ENCODE measurements around the gene GRN. TPM values are rescaled to one million over a fixed set of nuclear protein-coding genes. Genes with fewer than 3 reads are reported as not detected.

Gene GRN
- total RNA-seq, 1 donor from 2014 or later = 144 TPM

DNA sequence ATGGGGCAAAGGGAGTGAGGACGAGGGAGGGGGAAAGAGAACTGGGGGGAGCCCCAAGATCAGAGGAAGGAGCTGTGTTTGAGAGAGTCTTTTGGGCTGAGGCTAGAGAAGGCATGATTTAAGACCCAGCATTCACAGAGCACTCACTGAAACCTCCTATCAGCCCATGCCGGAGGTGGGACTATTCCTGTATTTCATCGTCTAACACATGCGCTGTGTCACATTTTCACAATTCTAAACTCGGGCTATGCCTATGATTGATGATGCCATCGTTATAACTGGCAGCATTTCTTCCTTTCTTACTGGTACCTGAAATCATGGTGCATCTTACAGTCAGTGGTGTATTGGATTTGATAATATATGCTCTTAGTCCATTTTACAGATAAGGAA is 15.0 kb downstream of the GRN start:
- Mint-ChIP-seq H3K27me3 (ENCODE audit: low read depth) (peaks cover 2% of the 10 kb centered on the region), H3K4me3 (peak overlapping the region; percentile 26), H3K9me3 (no peaks in the 10 kb centered on the region), H3K4me1 (peaks cover 34% of the 10 kb centered on the region), H3K36me3 (peaks cover 6% of the 10 kb centered on the region), H3K27ac (peak overlapping the region; percentile 47)
- TF ChIP-seq CTCF (IDR thresholded peaks at IDR 0.05; ENCODE audit: unreplicated experiment) = no peak
- DNase-seq (ENCODE audit: low spot score in 2 of 2, unreplicated experiment in 2 of 2) = no peak

GRCh38 chr17:44360826-44361225 is 15.7 kb downstream of the GRN start:
- peak overlapping the region; percentile 47 for H3K27ac Mint-ChIP-seq
- H3K4me3 Mint-ChIP-seq = peak overlapping the region; percentile 81
- peaks cover 6% of the 10 kb centered on the region for H3K36me3 Mint-ChIP-seq
- DNase-seq (ENCODE audit: low spot score in 2 of 2, unreplicated experiment in 2 of 2) = no peak
- no peaks in the 10 kb centered on the region for H3K9me3 Mint-ChIP-seq
- no peak for TF ChIP-seq CTCF (IDR thresholded peaks at IDR 0.05; ENCODE audit: unreplicated experiment)
- H3K27me3 Mint-ChIP-seq (ENCODE audit: low read depth) = peaks cover 8% of the 10 kb centered on the region
- peaks cover 32% of the 10 kb centered on the region for H3K4me1 Mint-ChIP-seq

DNA sequence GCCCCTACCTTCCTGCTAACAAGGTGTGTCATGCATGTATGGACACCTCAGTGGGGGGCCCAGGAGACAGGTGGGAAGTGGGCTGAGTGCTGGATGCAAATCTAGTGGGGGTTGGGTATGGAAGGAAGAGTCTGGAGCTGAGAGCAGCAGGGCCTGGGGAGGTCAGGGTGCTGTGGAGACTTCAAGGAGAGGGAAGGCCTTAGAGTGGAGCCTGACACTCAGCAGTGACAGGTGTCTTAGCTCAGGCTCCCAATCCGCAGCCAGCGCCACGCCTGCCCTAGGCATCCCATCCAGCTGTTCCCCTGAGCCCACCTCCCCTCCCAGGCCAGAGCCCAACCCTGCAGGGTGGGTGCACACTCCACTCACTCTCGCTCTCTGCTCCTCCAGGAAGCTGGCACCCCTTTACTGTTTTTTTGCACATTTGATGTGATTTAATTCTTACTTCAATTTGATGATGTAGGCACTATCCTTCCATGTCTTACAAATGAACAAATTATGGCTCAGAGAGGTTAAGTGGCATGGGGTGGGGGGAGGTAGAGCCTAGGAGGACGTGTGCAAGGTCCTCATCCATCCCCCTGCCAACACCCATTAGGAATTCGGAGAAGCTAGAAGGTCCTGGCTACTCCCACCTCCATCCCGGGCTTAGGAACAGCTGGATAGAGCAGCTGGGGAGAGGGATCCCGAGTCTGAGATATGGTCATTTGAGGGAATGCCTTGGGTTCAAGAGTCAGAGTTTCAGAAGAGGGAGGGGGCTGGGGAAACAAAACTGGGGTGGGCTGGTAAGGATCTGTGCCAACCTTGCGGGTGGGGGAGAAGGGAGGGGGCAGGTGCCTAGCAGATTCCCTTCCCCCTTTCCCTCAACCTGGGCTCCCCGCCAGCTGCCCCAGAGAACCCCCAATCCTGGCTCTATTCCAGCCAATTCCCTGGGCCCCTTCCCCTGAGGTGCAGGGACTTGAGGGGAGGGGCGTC is 16.5 kb downstream of the GRN start:
- no peak for DNase-seq (ENCODE audit: low spot score in 2 of 2, unreplicated experiment in 2 of 2)
- Mint-ChIP-seq H3K9me3 (no peaks in the 10 kb centered on the region), H3K27me3 (ENCODE audit: low read depth) (peaks cover 14% of the 10 kb centered on the region), H3K36me3 (peaks cover 6% of the 10 kb centered on the region), H3K4me1 (peaks cover 32% of the 10 kb centered on the region), H3K4me3 (peak overlapping the region; percentile 81), H3K27ac (peak overlapping the region; percentile 40)
- no peak for TF ChIP-seq CTCF (IDR thresholded peaks at IDR 0.05; ENCODE audit: unreplicated experiment)

- Mint-ChIP-seq H3K4me3 (peak overlapping the region; percentile 81), H3K4me1 (peaks cover 36% of the 10 kb centered on the region), H3K36me3 (peaks cover 6% of the 10 kb centered on the region), H3K9me3 (no peaks in the 10 kb centered on the region), H3K27me3 (ENCODE audit: low read depth) (peaks cover 22% of the 10 kb centered on the region), H3K27ac (peak overlapping the region; percentile 40)
- no peak for DNase-seq (ENCODE audit: low spot score in 2 of 2, unreplicated experiment in 2 of 2)
- TF ChIP-seq CTCF (IDR thresholded peaks at IDR 0.05; ENCODE audit: unreplicated experiment) = no peak
These were observed 17.4 kb downstream of the GRN start for GRCh38 chr17:44362459-44362948.

- Mint-ChIP-seq H3K9me3 (no peaks in the 10 kb centered on the region), H3K27me3 (ENCODE audit: low read depth) (peaks cover 25% of the 10 kb centered on the region), H3K4me1 (peaks cover 39% of the 10 kb centered on the region), H3K27ac (peak overlapping the region; percentile 43), H3K4me3 (peak overlapping the region; percentile 81), H3K36me3 (peaks cover 6% of the 10 kb centered on the region)
- no peak for DNase-seq (ENCODE audit: low spot score in 2 of 2, unreplicated experiment in 2 of 2)
- no peak for TF ChIP-seq CTCF (IDR thresholded peaks at IDR 0.05; ENCODE audit: unreplicated experiment)
These were observed 18.0 kb downstream of the GRN start for GRCh38 chr17:44362949-44363612.
